Heart right ventricle (tissue), 16 donors: Measurements from ENCODE around the gene SETBP1. TPM values are rescaled to one million over a fixed set of nuclear protein-coding genes. Genes with fewer than 3 reads are reported as not detected.

Source experiments
- ATAC-seq, 8 donors: fragments of 200-7000 bp; cut with Tn5 transposase; one replicate each; pipeline ENCODE4 v1.9.1; 2020; ENCODE audit warnings: mild to moderate bottlenecking in 8 of 8, moderate library complexity in 8 of 8, moderate number of reproducible peaks in 1 of 8
- DNase-seq, 2 donors: peaks; one replicate each; pipeline ENCODE4 v3.0.0-alpha.2; 2020
- H3K27ac ChIP-seq, 10 donors: fragments of 200-600 bp; sonication (generic) in 2 of 10; one replicate each; pipeline versions ENCODE4 v1.5.0 to v1.8.0; 2020 to 2022; ENCODE audit warnings: mild to moderate bottlenecking in 3 of 10
- H3K27me3 ChIP-seq, 7 donors: fragments of 200-600 bp; one replicate each; pipeline ENCODE4 v1.8.0; 2021 to 2022; ENCODE audit warnings: mild to moderate bottlenecking in 2 of 7
- H3K36me3 ChIP-seq, 9 donors: fragments of 200-600 bp; sonication (generic) in 1 of 9; one replicate each; pipeline versions ENCODE4 v1.5.0 to v1.8.0; 2020 to 2022; ENCODE audit warnings: mild to moderate bottlenecking in 2 of 9
- H3K4me1 ChIP-seq, 9 donors: fragments of 200-600 bp; sonication (generic) in 1 of 9; one replicate each; pipeline versions ENCODE4 v1.5.0 to v1.8.0; 2020 to 2022; ENCODE audit warnings: mild to moderate bottlenecking in 4 of 9
- H3K4me3 ChIP-seq, 10 donors: fragments of 200-600 bp; sonication (generic) in 2 of 10; one replicate each; pipeline versions ENCODE4 v1.5.0 to v1.8.0; 2020 to 2022; ENCODE audit warnings: mild to moderate bottlenecking in 7 of 10, moderate library complexity in 2 of 10
- H3K9me3 ChIP-seq, 11 donors: fragments of 200-600 bp in 10 of 11; sonication (generic) in 2 of 11; one replicate each; pipeline versions ENCODE4 v1.5.0 to v1.8.0; 2013 to 2022; ENCODE audit warnings: mild to moderate bottlenecking in 2 of 11, control low read depth in 1 of 11, moderate library complexity in 1 of 11
- WGBS, 2 donors: extraction: QIAGEN DNeasy Blood & Tissue Kit; methylation state at CpG; one replicate each; pipeline ENCODE4 v1.1.7; 2013; ENCODE audit warnings: inconsistent platforms in 1 of 2; 5-methylcytosine and 5-hydroxymethylcytosine counted together
- intact Hi-C, 10 donors: fragments of 100-400 bp; cut with DNase I; formaldehyde crosslinking; loops; one replicate each; pipeline versions ENCODE4 v1.11.1 to v1.14.2; 2022
- polyA plus RNA-seq, 2 donors: library from polyadenylated mRNA; stranded (reverse); fragments of 200-250 nt; gene quantifications; one replicate each; pipeline ENCODE4 v1.2.3, GENCODE V29; 2013
- total RNA-seq, 10 donors: library from RNA; stranded (reverse); fragmentation: NEBNext Ultra II Directional in 3 of 10; extraction: Animal tissue kit (Norgen Biotek cat#: 25700) in 3 of 10; gene quantifications; one replicate each; pipeline versions ENCODE4 v1.2.1 to v1.2.4, GENCODE V29; 2021 to 2023
- TF ChIP-seq, protein P1 (sequence below), 9 donors: fragments of 200-600 bp; sonication (generic) in 2 of 9; IDR thresholded peaks; one replicate each; pipeline versions ENCODE4 v1.5.0 to v1.8.0; 2021 to 2022; ENCODE audit warnings: antibody characterized with exemption in 9 of 9, mild to moderate bottlenecking in 5 of 9, moderate library complexity in 1 of 9
- donor health status: Arrhythmogenic right ventricular cardiomyopathy.
- donor health status: ischemic (EF 13 %, LVEDD 7.1; RV severe dilation, severe dysfunction).
- donor health status: healthy with polysubstance abuse.
- donor health status: DM: no; HTN: yes; CAD: no.
- donor health status: DM: no; HTN: no; CAD: no.
- donor health status: ischemic (EF 25% LVEDD 6.9; RV normal size, moderate dysfunction).
- donor health status: ischemic (EF 25% LVEDD 5.7; RV mildly dilated, moderate dysfunction).
- donor health status: healthy.
- donor health status: DM: yes; HTN: yes; CAD: no.
- donor health status: Ischemic cardiomyopathy.
- donor health status: ischemic (EF 35%, LVEDD 5.7; RV mildly dilated, moderate dysfunction).
- donor health status: nonischemic (EF 11% LVEDD 7.7; RV severe dilation, severe dysfunction).
- donor health status: DM: yes; HTN: yes; CAD: no.
- donor health status: PGD.
- donor health status: ischemic (EF 29% LVEDD 5.4; RV normal size, mild dysfunction).
- donor health status: nonischemic (EF 23%, LVEDD 6.1; RV moderate dilation, normal function).

SETBP1 gene
- total and polyA plus RNA-seq, 12 donors: 0.71 to 12.2 (median 6.1) TPM

DNA sequence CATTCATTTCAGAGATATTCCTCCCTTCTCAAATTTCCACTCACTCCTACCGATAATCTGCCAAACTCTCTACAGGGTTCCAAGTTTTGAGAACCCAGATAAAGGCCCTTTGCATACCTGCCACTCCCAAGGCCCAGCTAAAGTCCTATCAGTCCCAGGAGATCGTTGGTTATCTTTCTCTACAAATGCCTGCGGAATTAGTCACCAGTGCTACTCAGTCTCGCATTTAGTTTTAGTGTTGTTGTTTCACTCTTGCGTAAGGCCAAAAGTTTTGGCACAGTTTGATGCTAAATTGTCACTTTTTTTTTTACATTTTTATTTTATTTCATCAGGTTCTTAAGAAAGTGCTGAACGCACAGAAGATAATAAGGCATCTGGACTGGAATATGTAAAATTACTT lies 29.2 kb upstream of the SETBP1 start:
- peaks cover 0 to 25% (median 11%) of the 10 kb centered on the region in 9 donors for H3K4me1 ChIP-seq
- no peak overlapping the region for H3K4me3 ChIP-seq
- H3K9me3 ChIP-seq: no peaks in the 10 kb centered on the region
- 19 to 30% methylated on average over 6 of the region's 6 CpGs for WGBS, 2 donors
- H3K36me3 ChIP-seq: no peaks in the 10 kb centered on the region
- no peak overlapping the region for H3K27ac ChIP-seq
- H3K27me3 ChIP-seq: no peaks in the 10 kb centered on the region
- ATAC-seq: peak; percentile 43 to 90 (median 72)
- intact Hi-C loops: no loop called here
- no peak for DNase-seq
- TF ChIP-seq, protein P1, sequence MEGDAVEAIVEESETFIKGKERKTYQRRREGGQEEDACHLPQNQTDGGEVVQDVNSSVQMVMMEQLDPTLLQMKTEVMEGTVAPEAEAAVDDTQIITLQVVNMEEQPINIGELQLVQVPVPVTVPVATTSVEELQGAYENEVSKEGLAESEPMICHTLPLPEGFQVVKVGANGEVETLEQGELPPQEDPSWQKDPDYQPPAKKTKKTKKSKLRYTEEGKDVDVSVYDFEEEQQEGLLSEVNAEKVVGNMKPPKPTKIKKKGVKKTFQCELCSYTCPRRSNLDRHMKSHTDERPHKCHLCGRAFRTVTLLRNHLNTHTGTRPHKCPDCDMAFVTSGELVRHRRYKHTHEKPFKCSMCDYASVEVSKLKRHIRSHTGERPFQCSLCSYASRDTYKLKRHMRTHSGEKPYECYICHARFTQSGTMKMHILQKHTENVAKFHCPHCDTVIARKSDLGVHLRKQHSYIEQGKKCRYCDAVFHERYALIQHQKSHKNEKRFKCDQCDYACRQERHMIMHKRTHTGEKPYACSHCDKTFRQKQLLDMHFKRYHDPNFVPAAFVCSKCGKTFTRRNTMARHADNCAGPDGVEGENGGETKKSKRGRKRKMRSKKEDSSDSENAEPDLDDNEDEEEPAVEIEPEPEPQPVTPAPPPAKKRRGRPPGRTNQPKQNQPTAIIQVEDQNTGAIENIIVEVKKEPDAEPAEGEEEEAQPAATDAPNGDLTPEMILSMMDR (IDR thresholded peaks at IDR 0.05): no peak

DNA sequence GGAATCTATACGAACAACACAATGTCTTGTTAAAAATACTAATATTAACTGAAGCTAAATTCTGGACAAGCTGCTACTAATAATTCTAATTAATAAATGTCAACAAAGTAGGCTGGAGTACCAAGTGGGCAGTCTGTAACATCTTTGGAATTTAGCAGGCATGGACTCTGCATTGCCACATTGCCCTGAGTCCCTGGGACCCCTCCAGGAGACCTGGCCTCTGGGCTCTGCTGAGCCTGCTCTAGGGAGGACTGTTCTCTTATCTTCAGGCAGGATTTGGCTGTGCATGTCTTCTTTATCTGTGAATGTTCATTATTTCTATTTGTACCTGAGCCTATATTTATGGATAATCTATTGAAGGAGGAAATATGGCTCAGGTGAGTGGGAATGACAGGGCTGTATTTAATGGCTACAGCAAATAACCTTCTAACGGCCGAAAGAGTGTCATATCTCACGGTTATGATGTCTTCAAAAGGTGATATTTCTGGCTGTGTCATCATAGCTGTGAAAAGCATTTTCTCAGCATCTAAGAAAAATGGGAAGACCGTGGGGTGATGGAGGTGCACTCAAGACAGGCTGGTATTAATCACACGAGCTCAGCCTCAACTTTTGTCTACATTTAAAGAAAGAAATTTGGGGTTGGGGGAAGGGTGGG lies 28.6 kb upstream of the SETBP1 start:
- intact Hi-C loops: no loop called here
- ATAC-seq: peak in 1 of 8 donors; percentile 50
- Histone ChIP-seq H3K27me3 (no peaks in the 10 kb centered on the region), H3K4me3 (no peak overlapping the region), H3K36me3 (no peaks in the 10 kb centered on the region), H3K4me1 (peaks cover 0 to 25% (median 11%) of the 10 kb centered on the region in 9 donors), H3K27ac (no peak overlapping the region), H3K9me3 (no peaks in the 10 kb centered on the region)
- 90 to 92% methylated on average over 6 of the region's 6 CpGs for WGBS, 2 donors
- TF ChIP-seq, protein P1 (IDR thresholded peaks at IDR 0.05): no peak
- no peak for DNase-seq

DNA sequence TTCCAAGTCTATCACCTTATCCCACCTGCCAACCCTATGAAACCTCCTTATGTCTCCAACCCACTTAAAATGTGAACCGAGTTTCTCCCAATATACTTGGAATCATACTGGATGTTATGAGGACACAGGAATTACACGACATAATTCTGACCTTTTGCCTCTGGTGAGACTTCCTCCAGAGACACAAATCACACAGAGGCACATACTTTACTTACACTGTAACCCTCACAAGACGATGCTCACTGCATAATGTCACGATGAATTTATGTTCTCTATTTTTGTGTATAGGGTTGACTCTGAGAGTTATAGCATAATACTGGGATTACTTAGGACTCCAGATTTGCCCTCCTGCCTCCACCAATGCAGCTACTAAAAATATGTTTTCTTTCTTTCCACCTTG lies 28.0 kb upstream of the SETBP1 start:
- no peaks in the 10 kb centered on the region for H3K36me3 ChIP-seq
- intact Hi-C loops: no loop called here
- ATAC-seq: no peak
- DNase-seq: no peak
- no peaks in the 10 kb centered on the region for H3K27me3 ChIP-seq
- WGBS, 2 donors: 68 to 72% methylated on average over 4 of the region's 4 CpGs
- TF ChIP-seq, protein P1 (IDR thresholded peaks at IDR 0.05): no peak
- H3K4me1 ChIP-seq: peaks cover 0 to 25% (median 11%) of the 10 kb centered on the region in 9 donors
- no peaks in the 10 kb centered on the region for H3K9me3 ChIP-seq
- no peak overlapping the region for H3K27ac ChIP-seq
- no peak overlapping the region for H3K4me3 ChIP-seq

DNA sequence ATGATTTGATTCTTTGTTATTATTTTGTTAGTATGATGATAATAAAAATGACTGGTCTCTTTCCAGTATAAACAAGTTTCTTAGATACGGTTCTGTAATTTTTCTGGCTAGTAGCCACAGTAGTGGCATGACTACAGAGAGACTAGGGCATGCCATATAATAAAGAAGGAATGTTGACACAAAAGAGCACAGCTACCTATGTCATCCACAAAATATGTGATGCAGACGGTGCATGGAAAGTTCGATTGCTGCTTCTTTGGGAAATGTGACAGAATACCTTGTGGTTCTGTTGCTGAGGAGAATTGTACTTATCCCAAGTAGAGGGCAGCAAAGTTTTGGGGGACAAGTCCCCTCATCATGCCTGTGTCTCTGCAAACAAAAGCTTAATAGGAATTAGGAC lies 26.1 kb upstream of the SETBP1 start:
- ATAC-seq: peak in 1 of 8 donors; percentile 68
- Histone ChIP-seq H3K27ac (no peak overlapping the region), H3K9me3 (no peaks in the 10 kb centered on the region), H3K36me3 (no peaks in the 10 kb centered on the region), H3K4me3 (no peak overlapping the region), H3K27me3 (no peaks in the 10 kb centered on the region), H3K4me1 (peaks cover 0 to 25% (median 11%) of the 10 kb centered on the region in 9 donors)
- TF ChIP-seq, protein P1 (IDR thresholded peaks at IDR 0.05): no peak
- intact Hi-C loops: no loop called here
- no peak for DNase-seq
- 16 to 26% methylated on average over 3 of the region's 3 CpGs for WGBS, 2 donors
